ENCODE results near the gene FNDC3B.

FNDC3B gene

GRCh38 chr3:172219750-172220149, 180.4 kb downstream of the FNDC3B start:
- H3K27ac ChIP-seq = no peak overlapping the region
- DNase-seq (ENCODE audit: low read depth, low spot score) = no peak

DNA sequence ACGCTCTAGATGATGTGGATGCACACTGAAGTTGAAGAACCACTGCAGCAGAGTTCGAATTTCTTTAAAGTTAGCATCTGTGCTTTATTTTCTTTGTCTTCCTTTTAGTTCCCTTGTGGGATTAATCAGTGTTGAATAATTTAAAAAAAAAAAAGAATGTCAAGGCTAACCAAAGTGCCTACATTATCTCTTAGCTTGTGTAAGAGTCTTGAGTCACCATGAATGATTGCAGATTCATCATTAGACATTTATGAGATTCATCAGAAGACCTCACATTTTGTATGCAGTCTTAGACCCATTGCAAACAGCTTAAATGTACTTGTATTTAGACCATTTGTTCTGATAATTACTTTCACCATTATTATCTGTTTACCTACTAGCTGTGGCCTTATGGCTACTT, 182.2 kb downstream of the FNDC3B start:
- DNase-seq (ENCODE audit: low read depth, low spot score) = no peak
- peak overlapping the region; percentile 9 for H3K27ac ChIP-seq

DNA sequence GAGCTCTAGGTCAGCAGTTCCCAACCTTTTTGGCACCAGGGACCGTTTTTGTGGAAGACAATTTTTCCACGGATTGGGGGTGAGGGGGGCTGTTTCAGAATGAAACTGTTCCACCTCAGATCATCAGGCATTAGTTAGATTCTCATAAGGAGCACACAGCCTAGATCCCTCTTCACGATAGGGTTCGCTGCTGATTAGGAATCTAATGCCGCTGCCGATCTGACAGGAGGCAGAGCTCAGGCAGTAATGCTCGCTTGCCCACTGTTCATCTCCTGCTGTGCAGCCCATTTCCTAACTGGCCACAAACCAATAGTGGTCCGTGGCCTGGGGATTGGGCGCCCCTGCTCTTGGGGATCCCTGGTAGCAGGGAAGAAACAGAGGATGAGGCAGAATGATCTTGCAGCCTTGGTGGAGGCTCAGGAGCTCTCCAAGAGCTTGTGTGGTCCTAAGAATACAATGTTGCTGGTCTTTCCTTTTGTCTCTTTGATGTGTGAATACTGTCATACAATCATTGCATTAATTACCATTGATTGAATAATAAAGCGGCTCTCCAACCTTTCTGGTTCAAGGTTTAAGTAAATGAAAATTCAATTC, 183.2 kb downstream of the FNDC3B start:
- DNase-seq (ENCODE audit: low read depth, low spot score) = no peak

DNA sequence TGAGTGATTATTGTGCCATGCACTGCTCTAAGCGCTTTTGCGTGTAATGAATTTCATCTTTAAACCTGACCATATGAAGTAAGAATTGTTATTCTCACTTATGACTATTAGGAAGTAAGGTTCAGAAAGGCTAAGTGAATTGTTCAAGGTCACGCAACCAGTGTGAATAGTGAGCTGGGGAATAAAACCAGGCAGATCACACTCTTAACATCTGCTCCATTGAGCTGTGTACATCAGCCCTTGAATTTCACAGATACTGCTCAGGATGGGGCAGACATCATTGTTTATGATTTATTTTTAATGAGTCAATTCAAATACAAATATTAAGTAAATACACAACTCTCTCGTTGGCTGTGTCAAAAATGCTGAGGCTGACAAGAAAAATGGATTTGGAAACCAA, 184.5 kb downstream of the FNDC3B start:
- H3K27ac ChIP-seq = no peak overlapping the region
- no peak for DNase-seq (ENCODE audit: low read depth, low spot score)

More for the DNA sequence above, 183.2 kb downstream of the FNDC3B start:
- no peak overlapping the region for H3K27ac ChIP-seq

DNA sequence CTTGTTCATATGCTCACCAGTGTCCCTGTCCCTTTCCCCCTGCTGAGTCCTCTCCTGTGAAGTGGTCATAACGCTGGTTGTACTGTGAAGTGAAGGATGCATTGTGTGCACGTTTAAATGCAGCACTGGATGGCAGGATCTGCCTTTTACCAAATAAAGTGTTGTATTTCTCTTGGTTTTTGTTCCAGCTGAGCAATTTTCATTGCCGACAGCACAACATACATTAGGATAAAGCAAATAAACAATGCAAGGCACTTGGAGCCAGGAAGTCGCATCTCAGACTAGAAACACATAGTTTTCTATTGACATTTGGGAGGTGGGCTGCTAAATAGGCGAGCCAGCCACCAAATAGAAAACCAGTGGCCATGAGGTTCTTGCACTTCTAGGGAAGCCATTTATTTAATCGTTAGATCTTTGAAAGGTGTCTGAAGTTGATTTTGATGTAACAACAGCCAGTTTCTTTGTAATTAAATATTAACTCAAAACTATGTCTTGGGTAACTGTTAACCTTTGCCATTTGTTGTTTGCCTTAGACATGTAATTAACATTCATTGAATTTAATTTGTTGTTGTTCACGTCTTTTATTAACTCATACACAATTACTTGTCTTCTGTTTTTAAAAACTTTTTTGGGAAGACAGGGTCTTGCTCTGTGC, 185.3 kb downstream of the FNDC3B start:
- H3K27ac ChIP-seq = no peak overlapping the region
- DNase-seq (ENCODE audit: low read depth, low spot score) = no peak

- DNase-seq (ENCODE audit: low read depth, low spot score) = no peak
- H3K27ac ChIP-seq = no peak overlapping the region
Measured at GRCh38 chr3:172225215-172225707, 185.9 kb downstream of the FNDC3B start.

DNA sequence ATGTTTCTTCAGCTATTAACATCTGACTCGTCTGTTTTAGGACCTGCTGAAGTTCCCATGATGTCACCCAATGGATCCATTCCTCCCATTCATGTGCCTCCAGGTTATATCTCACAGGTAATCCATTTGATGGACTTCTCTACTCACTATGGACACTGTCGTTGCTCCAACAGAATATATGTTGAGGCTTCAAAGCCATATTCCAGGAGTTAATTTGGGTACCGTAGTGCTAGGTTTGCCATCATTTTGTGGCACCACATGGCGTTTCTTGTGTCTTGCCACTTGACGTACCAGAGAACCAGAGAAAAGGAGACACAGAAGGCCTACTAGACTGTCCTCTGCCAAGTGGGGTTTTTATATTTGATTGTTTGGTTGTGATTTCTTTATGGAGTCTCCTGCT, 187.5 kb downstream of the FNDC3B start:
- DNase-seq (ENCODE audit: low read depth, low spot score) = no peak
- H3K27ac ChIP-seq = no peak overlapping the region

DNA sequence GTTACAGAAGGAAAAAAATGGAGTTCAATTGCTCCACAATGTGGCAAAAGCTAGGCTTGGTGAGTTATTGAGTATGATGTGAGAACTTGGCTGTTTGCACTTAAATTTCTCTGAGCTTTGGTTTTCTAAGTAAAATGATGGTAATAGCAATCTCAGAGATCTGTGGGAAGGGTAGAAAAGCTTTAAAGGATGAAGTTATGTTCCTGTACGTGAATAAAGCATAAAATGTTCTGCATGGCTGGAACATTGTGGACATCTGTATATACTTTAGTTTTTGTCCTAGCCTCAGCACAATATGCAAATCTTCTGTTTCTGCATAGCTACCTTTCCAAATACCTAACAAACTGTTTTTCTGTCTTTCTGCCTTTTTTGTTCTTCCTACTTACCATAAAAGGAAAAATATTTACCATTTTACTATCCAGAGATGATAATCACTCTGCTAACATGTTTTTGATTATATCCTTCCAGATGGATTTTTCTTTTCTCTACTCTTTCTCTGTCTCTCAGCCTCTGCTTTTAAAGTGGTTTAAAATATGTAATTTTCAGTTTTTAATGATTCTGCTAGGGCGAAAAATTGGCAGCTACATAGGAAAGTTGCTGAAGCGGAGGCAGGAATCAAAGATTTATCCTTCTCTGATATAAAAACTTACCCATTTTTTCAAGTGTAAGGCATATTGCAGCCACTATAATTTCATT, 188.1 kb downstream of the FNDC3B start:
- no peak for DNase-seq (ENCODE audit: low read depth, low spot score)

GRCh38 chr3:172228036-172228415, 188.6 kb downstream of the FNDC3B start:
- no peak for DNase-seq (ENCODE audit: low read depth, low spot score)
- H3K27ac ChIP-seq = no peak overlapping the region

More for the DNA sequence above, 188.1 kb downstream of the FNDC3B start:
- H3K27ac ChIP-seq = no peak overlapping the region

DNA sequence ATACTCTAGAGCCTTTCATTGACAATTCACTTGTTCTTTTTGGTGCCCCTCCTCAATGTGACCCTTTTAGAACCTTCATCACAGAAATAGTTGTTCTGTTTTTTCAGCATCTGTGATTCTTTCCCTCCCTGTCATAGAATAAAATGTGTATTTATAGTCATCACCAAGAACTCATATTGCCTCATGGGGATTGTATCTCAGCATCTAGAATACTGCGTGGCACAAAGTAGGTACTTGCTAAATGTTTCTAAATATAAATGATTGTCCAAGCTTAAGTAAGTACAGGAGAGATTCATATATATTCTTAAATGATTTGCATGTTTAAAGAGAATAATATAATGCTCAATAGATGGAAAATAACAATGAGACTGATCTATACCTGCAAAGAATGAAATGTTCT, 190.1 kb downstream of the FNDC3B start:
- H3K27ac ChIP-seq = no peak overlapping the region
- no peak for DNase-seq (ENCODE audit: low read depth, low spot score)

GRCh38 chr3:172231318-172231901, 192.0 kb downstream of the FNDC3B start:
- no peak for DNase-seq (ENCODE audit: low read depth, low spot score)
- no peak overlapping the region for H3K27ac ChIP-seq

DNA sequence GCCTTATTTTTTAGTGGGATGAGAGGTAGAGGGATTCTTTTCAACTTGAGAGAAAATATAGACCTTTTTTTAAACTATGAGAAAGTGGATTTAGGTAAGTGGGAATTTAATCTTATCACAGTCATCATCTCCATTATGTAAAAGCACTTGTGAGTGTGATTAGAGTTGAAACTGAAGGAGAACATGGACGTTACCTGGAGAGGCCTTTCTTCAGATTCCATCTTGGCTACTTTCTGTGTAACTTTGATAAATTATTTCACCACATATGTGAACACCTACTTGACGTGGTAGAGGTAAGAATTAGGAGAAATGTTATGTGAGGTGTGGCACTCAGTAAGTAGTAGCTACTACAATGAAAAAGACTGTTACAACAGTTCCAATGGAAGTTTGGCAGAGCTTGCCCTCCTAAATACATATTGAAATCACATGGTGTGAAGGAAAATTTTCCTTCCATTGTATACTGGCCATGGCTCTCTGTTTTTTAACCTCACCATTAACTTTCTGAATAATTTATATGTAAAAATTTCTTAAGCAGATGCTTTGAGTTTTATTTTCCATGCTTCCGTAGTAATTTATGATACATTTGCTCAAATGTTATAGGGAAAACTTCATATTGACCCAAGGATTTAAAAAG, 193.3 kb downstream of the FNDC3B start:
- H3K27ac ChIP-seq = no peak overlapping the region
- no peak for DNase-seq (ENCODE audit: low read depth, low spot score)

- no peak overlapping the region for H3K27ac ChIP-seq
- no peak for DNase-seq (ENCODE audit: low read depth, low spot score)
Measured at GRCh38 chr3:172233474-172234277, 194.3 kb downstream of the FNDC3B start.

DNA sequence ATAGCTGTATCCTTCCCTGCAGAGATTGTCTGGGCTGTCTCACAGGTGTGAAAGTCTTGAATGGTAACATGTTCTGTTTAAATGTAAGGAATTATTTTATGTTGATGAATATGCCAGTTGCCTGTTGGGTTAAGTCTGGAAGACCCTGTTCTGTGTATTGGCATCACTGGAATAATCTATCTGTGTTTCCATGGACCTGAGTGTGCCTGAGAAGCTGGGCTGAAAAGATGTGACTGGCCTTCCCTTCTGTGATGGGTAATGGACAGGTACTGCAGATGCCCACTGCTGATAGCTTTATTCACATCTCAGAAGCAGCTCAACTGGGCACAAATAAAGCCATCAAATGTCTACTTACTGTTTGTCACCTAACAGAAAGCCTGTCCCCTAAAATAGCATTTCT, 196.3 kb downstream of the FNDC3B start:
- H3K27ac ChIP-seq = no peak overlapping the region
- no peak for DNase-seq (ENCODE audit: low read depth, low spot score)

DNA sequence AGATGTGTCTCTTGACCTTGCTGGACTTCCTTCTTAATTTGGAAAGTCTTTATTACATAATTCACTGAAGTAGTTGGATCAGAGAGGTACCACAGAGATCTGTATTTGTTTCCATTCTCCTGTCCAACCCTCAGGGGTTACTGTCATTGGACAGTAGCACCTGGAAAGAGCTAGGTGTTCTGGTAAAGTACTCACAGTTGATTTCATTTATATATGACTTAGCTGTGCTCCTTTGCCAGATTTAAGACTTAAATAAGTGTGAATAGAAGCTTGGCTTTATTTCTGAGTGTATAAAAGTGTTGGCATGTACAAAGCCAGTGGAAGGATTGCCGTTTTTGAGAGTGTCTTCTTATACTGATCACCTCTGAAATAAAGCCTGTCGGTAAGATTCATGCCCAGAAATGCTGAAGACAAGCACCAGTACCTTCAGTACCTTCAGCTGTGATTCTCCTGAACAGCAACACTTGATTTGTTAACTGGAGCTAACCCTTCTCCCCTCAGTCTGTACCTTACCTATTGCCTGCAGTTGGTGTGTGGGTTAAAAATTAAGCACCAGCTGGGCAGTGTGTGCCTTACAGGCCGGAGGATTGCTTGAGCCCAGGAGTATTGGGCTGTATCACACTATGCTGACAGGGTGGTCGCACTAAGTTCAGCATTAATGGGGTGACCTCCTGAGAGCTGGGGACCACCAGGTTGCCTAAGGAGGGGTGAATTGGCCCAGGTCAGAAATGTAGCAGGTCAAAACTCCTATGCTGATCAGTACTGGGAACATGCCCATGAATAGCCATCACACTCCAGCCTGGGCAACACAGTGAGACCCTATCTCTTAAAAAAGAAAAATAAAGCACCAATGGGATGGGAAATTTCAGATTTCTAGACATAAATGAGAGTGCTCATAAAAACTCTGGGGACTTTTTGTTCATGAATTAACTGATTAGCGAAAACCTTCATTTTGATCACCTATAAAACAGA, 197.7 kb downstream of the FNDC3B start:
- DNase-seq (ENCODE audit: low read depth, low spot score) = no peak

GRCh38 chr3:172238188-172238587, 198.8 kb downstream of the FNDC3B start:
- DNase-seq (ENCODE audit: low read depth, low spot score) = no peak
- no peak overlapping the region for H3K27ac ChIP-seq

More for the DNA sequence above, 197.7 kb downstream of the FNDC3B start:
- no peak overlapping the region for H3K27ac ChIP-seq

GRCh38 chr3:172239218-172239790, 199.9 kb downstream of the FNDC3B start:
- no peak for DNase-seq (ENCODE audit: low read depth, low spot score)
- no peak overlapping the region for H3K27ac ChIP-seq

DNA sequence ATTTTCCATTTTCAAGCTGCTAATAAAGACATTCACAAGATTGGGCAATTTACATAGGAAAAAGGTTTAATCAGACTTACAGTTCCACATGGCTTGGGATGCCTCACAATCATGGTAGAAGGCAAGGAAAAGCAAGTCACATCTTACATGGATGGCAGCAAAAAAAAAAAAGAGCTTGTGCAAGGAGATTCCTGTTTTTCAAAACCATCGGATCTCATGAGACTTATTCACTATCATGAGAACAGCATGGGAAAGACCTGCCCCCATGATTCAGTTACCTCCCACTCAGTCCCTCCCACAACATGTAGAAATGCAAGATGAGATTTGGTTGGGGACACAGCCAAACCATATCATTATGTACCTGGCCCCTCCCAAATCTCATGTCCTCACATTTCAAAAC, 202.0 kb downstream of the FNDC3B start:
- no peak overlapping the region for H3K27ac ChIP-seq
- DNase-seq (ENCODE audit: low read depth, low spot score) = no peak

Data from epithelial cell of prostate (primary cell).